HepG2 (cell line): ENCODE data around the gene AEBP1. TPM values are rescaled to one million over a fixed set of nuclear protein-coding genes. Genes with fewer than 3 reads are reported as not detected.

Source experiments
- ATAC-seq: fragments of 200-7000 bp; cut with Tn5 transposase; 3 replicates; pipeline ENCODE4 v1.9.1; 2020; ENCODE audit warnings: mild to moderate bottlenecking, moderate library complexity
- BruUV-seq: library from RNA; stranded (reverse); fragments of 400-500 nt; replicated peaks from 2 replicates; lab custom pipeline; 2021; lab: Mats Ljungman, UMichigan
- CTCF ChIA-PET: fragments of 300-600 bp; formaldehyde crosslinking; extraction: SDS; loops from one replicate; lab custom pipeline; 2021; ENCODE audit warnings: low total read pairs, inconsistent platforms, low intra/inter-chr PET ratio; lab: Yijun Ruan, JAX
- POLR2A ChIA-PET: fragments of 350-600 bp; sonication (Branson Sonifier 250); formaldehyde crosslinking; loops from one replicate; lab custom pipeline; 2020; ENCODE audit warnings: antibody characterized with exemption, inconsistent platforms; lab: Yijun Ruan, JAX
- DNase-seq: peaks from one replicate; pipeline ENCODE4 v3.0.0-alpha.2; 2015; ENCODE audit warnings: low spot score
- FAIRE-seq: peaks from 3 replicates; lab custom pipeline; 2011; peaks lifted over from hg19 to GRCh38; lab: Jason Lieb, UNC
- H2AFZ ChIP-seq: one replicate; pipeline ENCODE4 v1.6.1; 2011; ENCODE audit warnings: low read length, inconsistent platforms
- H3K27ac ChIP-seq: fragments of 300-600 bp; 3 replicates; pipeline ENCODE4 v1.8.0; 2011; ENCODE audit warnings: mixed run types, mild to moderate bottlenecking, mixed read lengths, low read length, inconsistent platforms; ENCODE audit not compliant: insufficient read depth; ENCODE audit errors: extremely low read length
- H3K27me3 ChIP-seq, 2 experiments: fragments of 200-600 bp in 1 of 2; 2 replicates in 1 of 2; 3 replicates in 1 of 2; pipeline versions ENCODE4 v1.6.0 to v1.8.0; 2011; ENCODE audit warnings: low read length in 2 of 2, mild to moderate bottlenecking in 2 of 2, moderate library complexity in 2 of 2, inconsistent platforms in 1 of 2; ENCODE audit not compliant: insufficient read depth in 2 of 2, control insufficient read depth in 1 of 2
- H3K36me3 ChIP-seq, 2 experiments: fragments of 200-600 bp in 1 of 2; replicated peaks in 1 of 2; 2 replicates in 1 of 2; 3 replicates in 1 of 2; pipeline versions ENCODE4 v1.5.1 to v1.8.0; 2011; ENCODE audit warnings: low read length in 2 of 2, inconsistent platforms in 1 of 2; ENCODE audit not compliant: insufficient read depth in 2 of 2, control insufficient read depth in 1 of 2
- H3K4me1 ChIP-seq: 2 replicates; pipeline ENCODE4 v1.5.1; 2012; ENCODE audit warnings: low read length, inconsistent platforms; ENCODE audit not compliant: insufficient read depth
- H3K4me2 ChIP-seq: 2 replicates; pipeline ENCODE4 v1.6.0; 2011; ENCODE audit warnings: low read depth, low read length, inconsistent platforms
- H3K4me3 ChIP-seq, 3 experiments: fragments of 200-600 bp in 1 of 3; sonication (generic), shearing (Covaris generic) in 1 of 3; replicated peaks in 1 of 3; 2 replicates each; pipeline ENCODE4 v1.5.1; 2011 to 2016; ENCODE audit warnings: low read length in 3 of 3, inconsistent platforms in 2 of 3, low read depth in 2 of 3, mild to moderate bottlenecking in 2 of 3, control low read depth in 1 of 3, mixed read lengths in 1 of 3; ENCODE audit not compliant: insufficient read depth in 1 of 3
- H3K79me2 ChIP-seq: one replicate; pipeline ENCODE4 v1.6.1; 2011; ENCODE audit warnings: low read length, inconsistent platforms; ENCODE audit not compliant: insufficient read depth
- H3K9ac ChIP-seq: 2 replicates; pipeline ENCODE4 v1.6.0; 2011; ENCODE audit warnings: mild to moderate bottlenecking, low read depth, low read length, inconsistent platforms; ENCODE audit not compliant: insufficient read depth
- H3K9me3 ChIP-seq: 2 replicates; pipeline ENCODE4 v1.5.1; 2012; ENCODE audit warnings: mild to moderate bottlenecking, low read length
- H4K20me1 ChIP-seq: 2 replicates; pipeline ENCODE4 v1.6.0; 2011; ENCODE audit warnings: inconsistent platforms, mild to moderate bottlenecking, low read length, moderate library complexity; ENCODE audit not compliant: insufficient read depth
- CSRNP2 ChIP-seq: sonication (generic); formaldehyde crosslinking; conservative IDR thresholded peaks from 2 replicates; pipeline ENCODE4 v1.8.0; 2022; ENCODE audit warnings: low read depth, missing genetic modification reagents
- FOXK2 ChIP-seq: fragments of 450-650 bp; IDR thresholded peaks from 2 replicates; pipeline ENCODE4 v1.6.1; 2016
- HMGA1 ChIP-seq: sonication (generic); formaldehyde crosslinking; conservative IDR thresholded peaks from 2 replicates; pipeline ENCODE4 v1.4.0; 2020; ENCODE audit warnings: missing genetic modification reagents
- HMGXB4 ChIP-seq, 2 experiments: sonication (generic) in 1 of 2; formaldehyde crosslinking in 1 of 2; IDR thresholded peaks; 2 replicates each; pipeline versions ENCODE4 v1.4.0 to v1.6.1; 2018 to 2020; ENCODE audit warnings: missing genetic modification reagents in 2 of 2, borderline replicate concordance in 1 of 2, low read depth in 1 of 2, mild to moderate bottlenecking in 1 of 2, missing biosample characterization in 1 of 2
- MAFF ChIP-seq: IDR thresholded peaks from 2 replicates; pipeline ENCODE4 v1.6.1; 2011; ENCODE audit warnings: low read depth, low read length, improper control_type of control experiment
- MXD4 ChIP-seq: IDR thresholded peaks from 2 replicates; pipeline ENCODE4 v1.6.1; 2016; ENCODE audit warnings: mild to moderate bottlenecking, missing biosample characterization, missing genetic modification reagents
- SP2 ChIP-seq: sonication (generic); formaldehyde crosslinking; IDR thresholded peaks from 2 replicates; pipeline ENCODE4 v1.5.1; 2020; ENCODE audit warnings: mild to moderate bottlenecking, missing genetic modification reagents
- TAF1 ChIP-seq: sonication (generic); formaldehyde crosslinking; IDR thresholded peaks from 2 replicates; pipeline ENCODE4 v1.4.0; 2020; ENCODE audit warnings: missing genetic modification reagents
- ZBTB20 ChIP-seq: sonication (generic); formaldehyde crosslinking; IDR thresholded peaks from 2 replicates; pipeline ENCODE4 v1.8.1; 2023; ENCODE audit warnings: missing genetic modification reagents, low read depth, mild to moderate bottlenecking, borderline replicate concordance
- ZNF101 ChIP-seq: sonication (generic); formaldehyde crosslinking; IDR thresholded peaks from 2 replicates; pipeline ENCODE4 v1.4.0; 2020; ENCODE audit warnings: mild to moderate bottlenecking, low read depth, missing genetic modification reagents, borderline replicate concordance
- ZNF451 ChIP-seq: sonication (generic); formaldehyde crosslinking; IDR thresholded peaks from 2 replicates; pipeline ENCODE4 v1.5.0; 2020; ENCODE audit warnings: mild to moderate bottlenecking, missing genetic modification reagents
- ZNF484 ChIP-seq: sonication (generic); formaldehyde crosslinking; IDR thresholded peaks from 2 replicates; pipeline ENCODE4 v1.5.1; 2020; ENCODE audit warnings: mild to moderate bottlenecking, low read depth, missing genetic modification reagents, borderline replicate concordance
- ZNF510 ChIP-seq: sonication (generic); formaldehyde crosslinking; IDR thresholded peaks from 2 replicates; pipeline ENCODE4 v1.4.0; 2020; ENCODE audit warnings: low read depth, mild to moderate bottlenecking, missing genetic modification reagents
- ZNF710 ChIP-seq: sonication (generic); formaldehyde crosslinking; IDR thresholded peaks from 2 replicates; pipeline ENCODE4 v1.5.0; 2020; ENCODE audit warnings: mild to moderate bottlenecking, missing genetic modification reagents, borderline replicate concordance
- ZNF772 ChIP-seq: sonication (generic); formaldehyde crosslinking; IDR thresholded peaks from 2 replicates; pipeline ENCODE4 v1.5.0; 2020; ENCODE audit warnings: mild to moderate bottlenecking, missing genetic modification reagents
- ZNF777 ChIP-seq: sonication (generic); formaldehyde crosslinking; IDR thresholded peaks from 2 replicates; pipeline ENCODE4 v1.4.0; 2020; ENCODE audit warnings: missing genetic modification reagents
- WGBS: methylation state at CpG from one replicate; pipeline ENCODE4 v1.1.6; 2017; ENCODE audit warnings: low lambda C conversion rate; 5-methylcytosine and 5-hydroxymethylcytosine counted together
- in situ Hi-C: cut with HindIII; loops from 2 replicates; pipeline ENCODE4 v1.10.0; 2017; ENCODE audit warnings: low pct_unique_long_range_greater_than_20kb; ENCODE audit not compliant: extremely low pct_ligation_motif_present
- intact Hi-C: fragments of 100-400 bp; cut with micrococcal nuclease; formaldehyde crosslinking; loops from one replicate; pipeline ENCODE4 v1.10.0; 2022; ENCODE audit not compliant: unreplicated experiment
- polyA plus RNA-seq, 8 experiments: library from polyadenylated mRNA; depleted of rRNA in 3 of 8; stranded (reverse) in 7 of 8; unstranded in 1 of 8; fragments of >200 nt; fragmentation: Illumina TruSeq in 4 of 8; extraction: Trizol in 4 of 8; gene quantifications; 2 replicates each; pipeline versions ENCODE4 v1.2.1 to v1.2.3, GENCODE V29; 2011 to 2016; ENCODE audit warnings: low read depth in 4 of 8, missing spikeins in 1 of 8, mixed read lengths in 1 of 8; ENCODE audit not compliant: insufficient read depth in 1 of 8
- total RNA-seq, 5 experiments: library from RNA; depleted of rRNA; stranded (reverse); fragments of >200 nt; fragmentation: Illumina TruSeq; extraction: Trizol; gene quantifications; 2 replicates each; pipeline ENCODE4 v1.2.3, GENCODE V29; 2016; ENCODE audit warnings: low read depth in 1 of 5

AEBP1 gene
- total and polyA plus RNA-seq, 2 of the 13 experiments (the other 11 are each of a cell fraction or from before 2014, with no cell fraction given), result 0.22 to 0.55 TPM

GRCh38 chr7:44087911-44088838 is 16.0 kb upstream of the AEBP1 start:
- H3K9me3 ChIP-seq, result no peaks in the 10 kb centered on the region
- peak overlapping the region; percentile 82 for H2AFZ ChIP-seq
- no peak overlapping the region for H3K27ac ChIP-seq
- H3K4me2 ChIP-seq, result peak overlapping the region; percentile 81
- H3K4me3 ChIP-seq, result peak overlapping the region; percentile 36 to 68 (median 42)
- FAIRE-seq (no peak), ATAC-seq (peak; percentile 82), DNase-seq (no peak)
- in situ Hi-C loops (no loop called here), intact Hi-C loops (loop anchor here (1.0 kb wide), 1 partner anchor 16 kb away; no protein-coding TSS in a partner anchor)
- no TSS peak for BruUV-seq
- H3K27me3 ChIP-seq, result peaks cover 0 to 14% of the 10 kb centered on the region in 2 experiments; a peak in 2 of 5 replicates
- ChIA-PET POLR2A (interaction anchor here (1.0 to 2.1 kb wide), 3 partner anchors 11 to 27 kb away, joined by 3 to 7 read pairs (median 4); no protein-coding TSS in a partner anchor), CTCF (no interaction called here)
- no peaks in the 10 kb centered on the region for H3K36me3 ChIP-seq
- H4K20me1 ChIP-seq, result no peaks in the 10 kb centered on the region
- H3K9ac ChIP-seq, result peak overlapping the region; percentile 47; the same call in 1 of the 2 replicates
- H3K4me1 ChIP-seq, result peaks cover 40% of the 10 kb centered on the region
- no peaks in the 10 kb centered on the region for H3K79me2 ChIP-seq
- 1% methylated on average over 17 of the region's 20 CpGs for WGBS
- no peak for TF ChIP-seq HMGA1 (CRISPR knock-in tag)
- no peak for TF ChIP-seq ZNF451
- no peak for TF ChIP-seq ZNF510
- no peak for TF ChIP-seq MAFF
- 0 out of 2 replicates have a peak, but pooled peaks have one; percentile 17 for TF ChIP-seq ZBTB20 (CRISPR knock-in tag)
- peak; percentile 43; the same call in 1 of the 2 replicates for TF ChIP-seq ZNF710 (CRISPR knock-in tag)
- no peak for TF ChIP-seq HMGXB4 (CRISPR knock-in tag; IDR thresholded peaks at IDR 0.05; ENCODE audit: borderline replicate concordance in 1 of 2, low read depth in 1 of 2)
- no peak for TF ChIP-seq ZNF484 (CRISPR knock-in tag)
- TF ChIP-seq ZNF772 (CRISPR knock-in tag), result no peak; the same call in 1 of the 2 replicates
- TF ChIP-seq FOXK2, result no peak
- no peak for TF ChIP-seq ZNF101 (CRISPR knock-in tag)
- no peak for TF ChIP-seq ZNF777
- no peak for TF ChIP-seq TAF1
- no peak for TF ChIP-seq SP2
- TF ChIP-seq MXD4 (CRISPR knock-in tag), result no peak
- TF ChIP-seq CSRNP2 (CRISPR knock-in tag), result no peak
